SK-N-SH (cell line): ENCODE results near the gene SLC16A13. TPM values are rescaled to one million over a fixed set of nuclear protein-coding genes. Genes with fewer than 3 reads are reported as not detected.

Experiments
- CTCF ChIA-PET: fragments of 300-600, 350-600 bp; formaldehyde crosslinking; extraction: SDS; loops from one replicate; lab custom pipeline; 2021; lab: Yijun Ruan, JAX
- POLR2A ChIA-PET: fragments of 350-600 bp; sonication (Branson Sonifier 250); formaldehyde crosslinking; extraction: SDS; loops from one replicate; lab custom pipeline; 2020; ENCODE audit warnings: antibody characterized with exemption, inconsistent platforms; lab: Yijun Ruan, JAX
- DNase-seq: peaks from one replicate; pipeline ENCODE4 v3.0.0; 2012
- H2AFZ ChIP-seq: fragments of 200-600 bp; sonication (generic); 2 replicates; pipeline ENCODE4 v1.8.1; 2016; ENCODE audit warnings: antibody characterized with exemption, mild to moderate bottlenecking, low read depth
- H3F3A ChIP-seq: fragments of 200-600 bp; sonication (generic); replicated peaks from 2 replicates; pipeline ENCODE3; 2016; ENCODE audit warnings: antibody characterized with exemption, mild to moderate bottlenecking; ENCODE audit not compliant: insufficient read depth
- H3K27ac ChIP-seq, 2 experiments: fragments of 200-500 bp in 1 of 2; fragments of 200-600 bp in 1 of 2; sonication (Bioruptor generic) in 1 of 2; sonication (generic), shearing (Covaris generic) in 1 of 2; 2 replicates each; pipeline versions ENCODE4 v1.5.1 to v1.6.1; 2014 to 2016; ENCODE audit warnings: low read depth in 2 of 2, inconsistent platforms in 1 of 2, low read length in 1 of 2, mild to moderate bottlenecking in 1 of 2, mixed read lengths in 1 of 2
- H3K27me3 ChIP-seq: fragments of 200-600 bp; sonication (generic), shearing (Covaris generic); 2 replicates; pipeline ENCODE4 v1.6.1; 2016; ENCODE audit warnings: mixed run types; ENCODE audit not compliant: insufficient read depth
- H3K36me3 ChIP-seq, 2 experiments: fragments of 200-500 bp in 1 of 2; fragments of 200-600 bp in 1 of 2; sonication (Bioruptor generic) in 1 of 2; sonication (generic) in 1 of 2; replicated peaks in 1 of 2; 2 replicates each; pipeline versions ENCODE3 to v1.5.1; 2014 to 2016; ENCODE audit warnings: low read length in 1 of 2, mild to moderate bottlenecking in 1 of 2; ENCODE audit not compliant: insufficient read depth in 2 of 2, control insufficient read depth in 1 of 2
- H3K4me1 ChIP-seq, 2 experiments: fragments of 200-500 bp in 1 of 2; fragments of 200-600 bp in 1 of 2; sonication (Bioruptor generic) in 1 of 2; sonication (generic), shearing (Covaris generic) in 1 of 2; 2 replicates each; pipeline versions ENCODE4 v1.5.1 to v1.6.1; 2014 to 2016; ENCODE audit warnings: low read depth in 1 of 2, low read length in 1 of 2, mixed run types in 1 of 2; ENCODE audit not compliant: insufficient read depth in 2 of 2, control insufficient read depth in 1 of 2
- H3K4me2 ChIP-seq: fragments of 200-600 bp; sonication (generic), shearing (Covaris generic); 2 replicates; pipeline ENCODE4 v1.6.1; 2017; ENCODE audit warnings: mixed run types
- H3K4me3 ChIP-seq, 2 experiments: fragments of 200-500 bp in 1 of 2; fragments of 200-600 bp in 1 of 2; sonication (Bioruptor generic) in 1 of 2; sonication (generic), shearing (Covaris generic) in 1 of 2; 2 replicates each; pipeline versions ENCODE4 v1.5.1 to v1.8.1; 2014 to 2016; ENCODE audit warnings: low read depth in 2 of 2, inconsistent platforms in 1 of 2, low read length in 1 of 2, mild to moderate bottlenecking in 1 of 2, mixed read lengths in 1 of 2, moderate library complexity in 1 of 2
- H3K79me2 ChIP-seq: fragments of 200-600 bp; sonication (generic); 2 replicates; pipeline ENCODE4 v1.8.1; 2017; ENCODE audit warnings: mild to moderate bottlenecking; ENCODE audit not compliant: insufficient read depth
- H3K9ac ChIP-seq: fragments of 200-600 bp; sonication (generic); 2 replicates; pipeline ENCODE4 v1.6.1; 2017; ENCODE audit warnings: mixed run types
- H3K9me2 ChIP-seq: fragments of 200-600 bp; sonication (generic); 2 replicates; pipeline ENCODE4 v1.6.1; 2017; ENCODE audit warnings: mixed run types
- H3K9me3 ChIP-seq: fragments of 200-600 bp; sonication (generic); 2 replicates; pipeline ENCODE4 v1.6.1; 2017; ENCODE audit warnings: mixed run types, mild to moderate bottlenecking, moderate library complexity
- H4K20me1 ChIP-seq: fragments of 200-600 bp; sonication (generic); 2 replicates; pipeline ENCODE4 v1.6.1; 2017; ENCODE audit warnings: mild to moderate bottlenecking, mixed run types; ENCODE audit not compliant: insufficient read depth
- CHD2 ChIP-seq: fragments of 150-350 bp; IDR thresholded peaks from 2 replicates; pipeline ENCODE4 v1.6.1; 2018; ENCODE audit warnings: low read length; ENCODE audit not compliant: partially characterized antibody
- EP300 ChIP-seq, 2 experiments: IDR thresholded peaks; 2 replicates each; pipeline versions ENCODE4 v1.4.0 to v1.6.1; 2012; ENCODE audit warnings: borderline replicate concordance in 1 of 2, low read depth in 1 of 2, low read length in 1 of 2
- EZH2phosphoT487 ChIP-seq: fragments of 200-600 bp; sonication (generic); IDR thresholded peaks from 2 replicates; pipeline ENCODE4 v1.6.1; 2017; ENCODE audit warnings: low read depth, mixed run types, mild to moderate bottlenecking, antibody characterized with exemption, moderate library complexity, borderline replicate concordance
- FOSL2 ChIP-seq: IDR thresholded peaks from 2 replicates; pipeline ENCODE4 v1.4.0; 2012; ENCODE audit warnings: low read depth, mild to moderate bottlenecking, moderate library complexity, borderline replicate concordance
- GATA2 ChIP-seq: sonication (generic); formaldehyde crosslinking; IDR thresholded peaks from 2 replicates; pipeline ENCODE4 v1.5.0; 2020; ENCODE audit warnings: mild to moderate bottlenecking, missing genetic modification reagents
- JUND ChIP-seq: IDR thresholded peaks from 2 replicates; pipeline ENCODE4 v1.4.0; 2012
- MEF2A ChIP-seq: IDR thresholded peaks from 2 replicates; pipeline ENCODE4 v1.4.0; 2012; ENCODE audit warnings: low read depth, borderline replicate concordance
- NFIC ChIP-seq: IDR thresholded peaks from 2 replicates; pipeline ENCODE4 v1.4.0; 2012; ENCODE audit warnings: borderline replicate concordance
- NRF1 ChIP-seq: IDR thresholded peaks from 2 replicates; pipeline ENCODE4 v1.6.1; 2012; ENCODE audit warnings: low read depth, mild to moderate bottlenecking, low read length
- PBX3 ChIP-seq: IDR thresholded peaks from 2 replicates; pipeline ENCODE4; 2012
- POLR2AphosphoS5 ChIP-seq: IDR thresholded peaks from 2 replicates; pipeline ENCODE4 v1.6.1; 2012; ENCODE audit warnings: low read depth, low read length
- RCOR1 ChIP-seq: fragments of 150-350 bp; IDR thresholded peaks from 2 replicates; pipeline ENCODE4 v1.6.1; 2017; ENCODE audit warnings: antibody characterized with exemption, low read length
- RFX5 ChIP-seq: IDR thresholded peaks from 2 replicates; pipeline ENCODE4 v1.6.1; 2012; ENCODE audit warnings: mild to moderate bottlenecking, improper control_type of control experiment, low read length
- SIN3A ChIP-seq: IDR thresholded peaks from 2 replicates; pipeline ENCODE4 v1.6.1; 2012; ENCODE audit warnings: low read depth, mild to moderate bottlenecking, low read length, moderate library complexity, borderline replicate concordance
- SMC3 ChIP-seq: IDR thresholded peaks from 2 replicates; pipeline ENCODE4 v1.6.1; 2012; ENCODE audit warnings: low read depth, low read length, improper control_type of control experiment
- TAF1 ChIP-seq: IDR thresholded peaks from 2 replicates; pipeline ENCODE4 v1.6.1; 2012; ENCODE audit warnings: low read depth, mild to moderate bottlenecking, low read length, moderate library complexity, borderline replicate concordance
- TCF12 ChIP-seq: IDR thresholded peaks from 2 replicates; pipeline ENCODE4 v1.4.0; 2012
- TEAD4 ChIP-seq: IDR thresholded peaks from 2 replicates; pipeline ENCODE4 v1.4.0; 2012; ENCODE audit warnings: mild to moderate bottlenecking, borderline replicate concordance; ENCODE audit not compliant: insufficient read depth
- WGBS: methylation state at CpG from one replicate; pipeline ENCODE4 v1.1.6; 2017; ENCODE audit warnings: low lambda C conversion rate; 5-methylcytosine and 5-hydroxymethylcytosine counted together
- polyA plus RNA-seq, 3 experiments: library from polyadenylated mRNA; depleted of rRNA; stranded (reverse); fragments of >200 nt; gene quantifications; 2 replicates each; pipeline ENCODE4 v1.2.3, GENCODE V29; 2012
- TF ChIP-seq, protein P1 (sequence below): fragments of 200-600 bp; sonication (generic); IDR thresholded peaks from 2 replicates; pipeline ENCODE4 v1.6.1; 2017; ENCODE audit warnings: antibody characterized with exemption, mild to moderate bottlenecking, moderate library complexity
- TF ChIP-seq, protein P2 (sequence below): fragments of 150-350 bp; IDR thresholded peaks from 2 replicates; pipeline ENCODE4 v1.6.1; 2017; ENCODE audit warnings: antibody characterized with exemption, low read length, low read depth, borderline replicate concordance
- TF ChIP-seq, protein P3 (sequence below): IDR thresholded peaks from 2 replicates; pipeline ENCODE4 v1.4.0; 2012; ENCODE audit warnings: low read depth, borderline replicate concordance

The SLC16A13 gene
- polyA plus RNA-seq, 1 of the 3 experiments (the other 2 are of a cell fraction) = 3.9 TPM

- peaks cover 4% of the 10 kb centered on the region for H3F3A ChIP-seq
- no peak overlapping the region for H3K27ac ChIP-seq
- TF ChIP-seq MEF2A (no peak), TCF12 (no peak), SMC3 (no peak), EZH2phosphoT487 (no peak)
- TF ChIP-seq, all 33 proteins: peak for 0
- Histone ChIP-seq H3K36me3 (peaks cover 21 to 39% of the 10 kb centered on the region in 2 experiments), H3K27me3 (no peaks in the 10 kb centered on the region), H4K20me1 (peaks cover 3% of the 10 kb centered on the region; the same call in 1 of the 2 replicates), H3K4me3 (no peak overlapping the region), H3K9me2 (no peaks in the 10 kb centered on the region), H3K9ac (no peak overlapping the region), H3K4me2 (no peak overlapping the region), H3K4me1 (peaks cover 0 to 3% of the 10 kb centered on the region in 2 experiments; a peak in 1 of 4 replicates), H2AFZ (no peak overlapping the region), H3K9me3 (no peaks in the 10 kb centered on the region), H3K79me2 (peaks cover 15% of the 10 kb centered on the region; the same call in 1 of the 2 replicates)
- DNase-seq = no peak
- ChIA-PET CTCF (interaction anchor here (0.7 to 7.0 kb wide), 7 partner anchors 18 to 1318 kb away, joined by 3 to 72 read pairs (median 17); no protein-coding TSS in a partner anchor), POLR2A (no interaction called here)
- WGBS = 95% methylated on average over 6 of the region's 6 CpGs
Observed at GRCh38 chr17:7002288-7003047, 33.3 kb upstream of the SLC16A13 start.

DNA sequence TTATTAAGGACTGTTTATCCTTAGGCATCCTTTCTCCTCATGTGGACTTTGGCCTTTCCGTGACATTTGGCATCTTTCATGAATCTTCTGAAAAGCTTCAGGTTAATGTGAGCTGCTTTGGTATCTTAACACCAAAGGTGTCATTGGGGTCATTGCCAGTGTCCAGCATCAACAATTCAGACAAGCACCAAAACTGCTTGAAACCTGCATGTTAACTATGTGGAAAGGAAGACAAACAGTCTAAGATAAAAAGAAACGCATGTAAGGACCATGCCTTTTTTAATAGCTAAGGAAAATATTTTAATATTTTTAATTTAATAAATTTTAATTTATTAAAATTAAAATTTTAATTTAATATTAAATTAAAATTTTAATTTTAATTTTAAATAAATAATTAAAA is 32.1 kb upstream of the SLC16A13 start:
- Histone ChIP-seq H3K27me3 (no peaks in the 10 kb centered on the region), H3K9me2 (no peaks in the 10 kb centered on the region), H3K9ac (no peak overlapping the region), H4K20me1 (peaks cover 3% of the 10 kb centered on the region; the same call in 1 of the 2 replicates), H3K4me3 (no peak overlapping the region), H3K27ac (no peak overlapping the region), H3K4me1 (no peaks in the 10 kb centered on the region; a peak in 1 of 4 replicates), H3K9me3 (no peaks in the 10 kb centered on the region), H3K79me2 (peaks cover 26% of the 10 kb centered on the region), H3K4me2 (no peak overlapping the region), H2AFZ (no peak overlapping the region), H3K36me3 (peaks cover 20 to 37% of the 10 kb centered on the region in 2 experiments), H3F3A (peaks cover 4% of the 10 kb centered on the region)
- TF ChIP-seq SMC3 (no peak), CHD2 (no peak), TCF12 (no peak), PBX3 (no peak), FOSL2 (no peak), TAF1 (no peak), GATA2 (CRISPR knock-in tag) (no peak), SIN3A (no peak), NFIC (no peak), TEAD4 (no peak), RCOR1 (no peak), JUND (no peak), RFX5 (no peak), NRF1 (no peak), EP300 (IDR thresholded peaks at IDR 0.05; ENCODE audit: borderline replicate concordance in 1 of 2, low read depth in 1 of 2, low read length in 1 of 2) (no peak), POLR2AphosphoS5 (no peak)
- TF ChIP-seq, protein P1, sequence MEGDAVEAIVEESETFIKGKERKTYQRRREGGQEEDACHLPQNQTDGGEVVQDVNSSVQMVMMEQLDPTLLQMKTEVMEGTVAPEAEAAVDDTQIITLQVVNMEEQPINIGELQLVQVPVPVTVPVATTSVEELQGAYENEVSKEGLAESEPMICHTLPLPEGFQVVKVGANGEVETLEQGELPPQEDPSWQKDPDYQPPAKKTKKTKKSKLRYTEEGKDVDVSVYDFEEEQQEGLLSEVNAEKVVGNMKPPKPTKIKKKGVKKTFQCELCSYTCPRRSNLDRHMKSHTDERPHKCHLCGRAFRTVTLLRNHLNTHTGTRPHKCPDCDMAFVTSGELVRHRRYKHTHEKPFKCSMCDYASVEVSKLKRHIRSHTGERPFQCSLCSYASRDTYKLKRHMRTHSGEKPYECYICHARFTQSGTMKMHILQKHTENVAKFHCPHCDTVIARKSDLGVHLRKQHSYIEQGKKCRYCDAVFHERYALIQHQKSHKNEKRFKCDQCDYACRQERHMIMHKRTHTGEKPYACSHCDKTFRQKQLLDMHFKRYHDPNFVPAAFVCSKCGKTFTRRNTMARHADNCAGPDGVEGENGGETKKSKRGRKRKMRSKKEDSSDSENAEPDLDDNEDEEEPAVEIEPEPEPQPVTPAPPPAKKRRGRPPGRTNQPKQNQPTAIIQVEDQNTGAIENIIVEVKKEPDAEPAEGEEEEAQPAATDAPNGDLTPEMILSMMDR = no peak
- TF ChIP-seq, protein P2, sequence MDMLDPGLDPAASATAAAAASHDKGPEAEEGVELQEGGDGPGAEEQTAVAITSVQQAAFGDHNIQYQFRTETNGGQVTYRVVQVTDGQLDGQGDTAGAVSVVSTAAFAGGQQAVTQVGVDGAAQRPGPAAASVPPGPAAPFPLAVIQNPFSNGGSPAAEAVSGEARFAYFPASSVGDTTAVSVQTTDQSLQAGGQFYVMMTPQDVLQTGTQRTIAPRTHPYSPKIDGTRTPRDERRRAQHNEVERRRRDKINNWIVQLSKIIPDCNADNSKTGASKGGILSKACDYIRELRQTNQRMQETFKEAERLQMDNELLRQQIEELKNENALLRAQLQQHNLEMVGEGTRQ = no peak
- TF ChIP-seq, protein P3, sequence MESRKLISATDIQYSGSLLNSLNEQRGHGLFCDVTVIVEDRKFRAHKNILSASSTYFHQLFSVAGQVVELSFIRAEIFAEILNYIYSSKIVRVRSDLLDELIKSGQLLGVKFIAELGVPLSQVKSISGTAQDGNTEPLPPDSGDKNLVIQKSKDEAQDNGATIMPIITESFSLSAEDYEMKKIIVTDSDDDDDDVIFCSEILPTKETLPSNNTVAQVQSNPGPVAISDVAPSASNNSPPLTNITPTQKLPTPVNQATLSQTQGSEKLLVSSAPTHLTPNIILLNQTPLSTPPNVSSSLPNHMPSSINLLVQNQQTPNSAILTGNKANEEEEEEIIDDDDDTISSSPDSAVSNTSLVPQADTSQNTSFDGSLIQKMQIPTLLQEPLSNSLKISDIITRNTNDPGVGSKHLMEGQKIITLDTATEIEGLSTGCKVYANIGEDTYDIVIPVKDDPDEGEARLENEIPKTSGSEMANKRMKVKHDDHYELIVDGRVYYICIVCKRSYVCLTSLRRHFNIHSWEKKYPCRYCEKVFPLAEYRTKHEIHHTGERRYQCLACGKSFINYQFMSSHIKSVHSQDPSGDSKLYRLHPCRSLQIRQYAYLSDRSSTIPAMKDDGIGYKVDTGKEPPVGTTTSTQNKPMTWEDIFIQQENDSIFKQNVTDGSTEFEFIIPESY = no peak
- WGBS = 93% methylated on average over 2 of the region's 2 CpGs
- no peak for DNase-seq
- ChIA-PET POLR2A (no interaction called here), CTCF (interaction anchor here (0.5 to 7.0 kb wide), 17 partner anchors 8 to 1413 kb away, joined by 3 to 72 read pairs (median 6); partner anchors contain the start of genes ALOX12, BCL6B and RNASEK)
